Astrocyte (in vitro differentiated cells and primary cell): ENCODE data around the gene FAAH.

ENCODE experiments used
- CTCF ChIP-seq: IDR thresholded peaks from 2 replicates; pipeline ENCODE4 v1.5.1; 2011; ENCODE audit warnings: low read depth, mild to moderate bottlenecking, inconsistent platforms, low read length, moderate library complexity; ENCODE audit not compliant: insufficient read depth
- EZH2 ChIP-seq: IDR thresholded peaks from 2 replicates; pipeline ENCODE4 v1.6.1; 2012; ENCODE audit warnings: mild to moderate bottlenecking, low read length, inconsistent platforms; ENCODE audit not compliant: insufficient read depth

- TF ChIP-seq CTCF (no peak), EZH2 (no peak)
Measured at GRCh38 chr1:46418976-46419375, 24.9 kb downstream of the FAAH start.
